K562 (cell line): ENCODE data around the gene CYP4V2. TPM values are rescaled to one million over a fixed set of nuclear protein-coding genes. Genes with fewer than 3 reads are reported as not detected.

Source experiments
- BRF1 ChIP-seq: IDR thresholded peaks from 3 replicates; pipeline ENCODE4 v1.6.1; 2011; ENCODE audit warnings: borderline replicate concordance, mild to moderate bottlenecking; ENCODE audit not compliant: insufficient read length; ENCODE audit errors: extremely low read depth
- FOSL1 ChIP-seq: fragments of 200-800 bp; sonication (Bioruptor generic); conservative IDR thresholded peaks from 2 replicates; pipeline ENCODE4 v1.6.1; 2016; ENCODE audit warnings: missing genetic modification characterization, missing compliant biosample characterization
- NFATC3 ChIP-seq: fragments of 450-650 bp; IDR thresholded peaks from 2 replicates; pipeline ENCODE4 v1.6.1; 2017; ENCODE audit warnings: mild to moderate bottlenecking
- RFX1 ChIP-seq: fragments of 450-650 bp; IDR thresholded peaks from 2 replicates; pipeline ENCODE4 v1.6.1; 2016; ENCODE audit warnings: mild to moderate bottlenecking, moderate library complexity
- SMARCA4 ChIP-seq: fragments of 450-650 bp; IDR thresholded peaks from 2 replicates; pipeline ENCODE4 v1.6.1; 2016
- ZC3H4 ChIP-seq: sonication (generic); formaldehyde crosslinking; IDR thresholded peaks from 2 replicates; pipeline ENCODE4 v1.9.0; 2021; ENCODE audit warnings: missing genetic modification reagents, borderline replicate concordance
- ZFX ChIP-seq: sonication (generic); formaldehyde crosslinking; IDR thresholded peaks from 2 replicates; pipeline ENCODE4 v1.8.0; 2022; ENCODE audit warnings: mild to moderate bottlenecking, missing genetic modification reagents, moderate library complexity
- ZNF347 ChIP-seq: fragments of 450-650 bp; formaldehyde crosslinking; IDR thresholded peaks from 2 replicates; pipeline ENCODE4 v1.4.0; 2020; ENCODE audit warnings: low read depth, mild to moderate bottlenecking, moderate library complexity
- polyA plus RNA-seq, 8 experiments: library from polyadenylated mRNA; depleted of rRNA in 4 of 8; stranded (reverse) in 5 of 8; unstranded in 3 of 8; fragments of >200 nt; fragmentation: Nextera tagmentation in 2 of 8; fragmentation: Illumina TruSeq in 1 of 8; extraction: Ambion mirVana in 2 of 8; extraction: Trizol in 1 of 8; gene quantifications; 2 replicates each; pipeline versions ENCODE4 v1.2.1 to v1.2.3, GENCODE V29; 2011 to 2014; ENCODE audit warnings: inconsistent platforms in 1 of 8, missing spikeins in 1 of 8
- total RNA-seq, 7 experiments: library from RNA; depleted of rRNA in 6 of 7; stranded (reverse); fragments of >200 nt in 6 of 7; fragmentation: Illumina TruSeq in 2 of 7; extraction: Trizol in 2 of 7; gene quantifications; 2 replicates each; pipeline versions ENCODE4 v1.2.1 to v1.2.3, GENCODE V29; 2011 to 2021; ENCODE audit warnings: low replicate concordance in 1 of 7
- TF ChIP-seq, protein P1 (sequence below): sonication (generic); formaldehyde crosslinking; IDR thresholded peaks from 2 replicates; pipeline ENCODE4 v1.8.1; 2023; ENCODE audit warnings: mild to moderate bottlenecking, missing genetic modification reagents
- TF ChIP-seq, protein P2 (sequence below), 2 experiments: fragments of 450-650 bp in 1 of 2; IDR thresholded peaks; 2 replicates each; pipeline ENCODE4 v1.6.1; 2011 to 2017; ENCODE audit warnings: low read depth in 2 of 2, antibody characterized with exemption in 1 of 2, borderline replicate concordance in 1 of 2, low read length in 1 of 2, mild to moderate bottlenecking in 1 of 2, mixed read lengths in 1 of 2; ENCODE audit not compliant: control insufficient read depth in 1 of 2
- TF ChIP-seq, protein P3 (sequence below): IDR thresholded peaks from 2 replicates; pipeline ENCODE4 v1.6.1; 2012; ENCODE audit warnings: low read depth, low read length, improper control_type of control experiment, borderline replicate concordance
- TF ChIP-seq, protein P4 (sequence below): fragments of 250-450 bp; sonication (Bioruptor Pico); IDR thresholded peaks from 2 replicates; pipeline ENCODE4 v1.4.0; 2020; ENCODE audit warnings: mild to moderate bottlenecking, moderate library complexity

Gene CYP4V2
- total and polyA plus RNA-seq, 9 of the 15 experiments (the other 6 are each of a cell fraction or from before 2014, with no cell fraction given), result 1.1 to 8.3 (median 3.9) TPM

DNA sequence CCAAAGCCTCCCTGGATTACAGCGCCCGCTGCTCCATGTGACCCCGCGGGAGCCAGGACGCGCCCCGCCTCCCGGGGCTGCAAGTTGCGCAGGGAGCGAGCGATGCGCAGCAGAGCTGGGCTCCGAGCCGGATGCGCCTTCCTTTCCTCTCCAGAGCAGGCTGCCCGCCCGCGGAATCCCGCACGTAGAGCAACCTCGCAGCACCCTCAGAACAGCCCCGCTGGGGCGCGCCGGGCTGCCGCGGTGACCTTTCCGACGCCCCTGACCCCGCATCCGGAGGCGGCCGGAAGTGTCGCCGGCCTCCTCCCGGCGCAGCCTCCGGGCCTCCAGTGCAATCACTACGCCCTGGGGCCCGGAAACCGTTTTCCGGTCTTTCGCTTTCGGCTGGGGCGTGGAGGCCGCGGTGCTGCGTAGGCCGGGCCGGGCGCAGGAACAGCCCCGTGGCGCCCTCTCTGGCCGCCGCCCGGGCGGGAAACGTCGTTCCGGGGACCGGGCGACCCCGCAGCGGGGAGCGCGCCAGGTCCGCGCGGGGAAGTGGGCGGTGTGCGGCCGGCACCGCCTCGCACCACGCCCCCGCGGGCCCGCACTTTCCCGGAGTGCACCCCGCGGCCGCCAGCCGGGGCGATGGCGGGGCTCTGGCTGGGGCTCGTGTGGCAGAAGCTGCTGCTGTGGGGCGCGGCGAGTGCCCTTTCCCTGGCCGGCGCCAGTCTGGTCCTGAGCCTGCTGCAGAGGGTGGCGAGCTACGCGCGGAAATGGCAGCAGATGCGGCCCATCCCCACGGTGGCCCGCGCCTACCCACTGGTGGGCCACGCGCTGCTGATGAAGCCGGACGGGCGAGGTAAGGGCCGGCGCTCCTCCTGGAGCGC, at the start of gene CYP4V2 (continued):
- 0 out of 2 replicates have a peak, but pooled peaks have one; percentile 32 for TF ChIP-seq FOSL1 (tag)
- TF ChIP-seq ZFX (CRISPR knock-in tag), result peak; percentile 93
- TF ChIP-seq, protein P1, sequence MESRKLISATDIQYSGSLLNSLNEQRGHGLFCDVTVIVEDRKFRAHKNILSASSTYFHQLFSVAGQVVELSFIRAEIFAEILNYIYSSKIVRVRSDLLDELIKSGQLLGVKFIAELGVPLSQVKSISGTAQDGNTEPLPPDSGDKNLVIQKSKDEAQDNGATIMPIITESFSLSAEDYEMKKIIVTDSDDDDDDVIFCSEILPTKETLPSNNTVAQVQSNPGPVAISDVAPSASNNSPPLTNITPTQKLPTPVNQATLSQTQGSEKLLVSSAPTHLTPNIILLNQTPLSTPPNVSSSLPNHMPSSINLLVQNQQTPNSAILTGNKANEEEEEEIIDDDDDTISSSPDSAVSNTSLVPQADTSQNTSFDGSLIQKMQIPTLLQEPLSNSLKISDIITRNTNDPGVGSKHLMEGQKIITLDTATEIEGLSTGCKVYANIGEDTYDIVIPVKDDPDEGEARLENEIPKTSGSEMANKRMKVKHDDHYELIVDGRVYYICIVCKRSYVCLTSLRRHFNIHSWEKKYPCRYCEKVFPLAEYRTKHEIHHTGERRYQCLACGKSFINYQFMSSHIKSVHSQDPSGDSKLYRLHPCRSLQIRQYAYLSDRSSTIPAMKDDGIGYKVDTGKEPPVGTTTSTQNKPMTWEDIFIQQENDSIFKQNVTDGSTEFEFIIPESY (CRISPR knock-in tag), result 0 out of 2 replicates have a peak, but pooled peaks have one; percentile 19
- no peak for TF ChIP-seq BRF1
- TF ChIP-seq, protein P2, sequence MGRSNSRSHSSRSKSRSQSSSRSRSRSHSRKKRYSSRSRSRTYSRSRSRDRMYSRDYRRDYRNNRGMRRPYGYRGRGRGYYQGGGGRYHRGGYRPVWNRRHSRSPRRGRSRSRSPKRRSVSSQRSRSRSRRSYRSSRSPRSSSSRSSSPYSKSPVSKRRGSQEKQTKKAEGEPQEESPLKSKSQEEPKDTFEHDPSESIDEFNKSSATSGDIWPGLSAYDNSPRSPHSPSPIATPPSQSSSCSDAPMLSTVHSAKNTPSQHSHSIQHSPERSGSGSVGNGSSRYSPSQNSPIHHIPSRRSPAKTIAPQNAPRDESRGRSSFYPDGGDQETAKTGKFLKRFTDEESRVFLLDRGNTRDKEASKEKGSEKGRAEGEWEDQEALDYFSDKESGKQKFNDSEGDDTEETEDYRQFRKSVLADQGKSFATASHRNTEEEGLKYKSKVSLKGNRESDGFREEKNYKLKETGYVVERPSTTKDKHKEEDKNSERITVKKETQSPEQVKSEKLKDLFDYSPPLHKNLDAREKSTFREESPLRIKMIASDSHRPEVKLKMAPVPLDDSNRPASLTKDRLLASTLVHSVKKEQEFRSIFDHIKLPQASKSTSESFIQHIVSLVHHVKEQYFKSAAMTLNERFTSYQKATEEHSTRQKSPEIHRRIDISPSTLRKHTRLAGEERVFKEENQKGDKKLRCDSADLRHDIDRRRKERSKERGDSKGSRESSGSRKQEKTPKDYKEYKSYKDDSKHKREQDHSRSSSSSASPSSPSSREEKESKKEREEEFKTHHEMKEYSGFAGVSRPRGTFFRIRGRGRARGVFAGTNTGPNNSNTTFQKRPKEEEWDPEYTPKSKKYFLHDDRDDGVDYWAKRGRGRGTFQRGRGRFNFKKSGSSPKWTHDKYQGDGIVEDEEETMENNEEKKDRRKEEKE (IDR thresholded peaks at IDR 0.05; ENCODE audit: borderline replicate concordance in 1 of 2, control insufficient read depth in 1 of 2, low read depth in 2 of 2, low read length in 1 of 2), result peak in 1 of 2 experiments; percentile 83; a peak in 1 of 4 replicates
- TF ChIP-seq, protein P3, sequence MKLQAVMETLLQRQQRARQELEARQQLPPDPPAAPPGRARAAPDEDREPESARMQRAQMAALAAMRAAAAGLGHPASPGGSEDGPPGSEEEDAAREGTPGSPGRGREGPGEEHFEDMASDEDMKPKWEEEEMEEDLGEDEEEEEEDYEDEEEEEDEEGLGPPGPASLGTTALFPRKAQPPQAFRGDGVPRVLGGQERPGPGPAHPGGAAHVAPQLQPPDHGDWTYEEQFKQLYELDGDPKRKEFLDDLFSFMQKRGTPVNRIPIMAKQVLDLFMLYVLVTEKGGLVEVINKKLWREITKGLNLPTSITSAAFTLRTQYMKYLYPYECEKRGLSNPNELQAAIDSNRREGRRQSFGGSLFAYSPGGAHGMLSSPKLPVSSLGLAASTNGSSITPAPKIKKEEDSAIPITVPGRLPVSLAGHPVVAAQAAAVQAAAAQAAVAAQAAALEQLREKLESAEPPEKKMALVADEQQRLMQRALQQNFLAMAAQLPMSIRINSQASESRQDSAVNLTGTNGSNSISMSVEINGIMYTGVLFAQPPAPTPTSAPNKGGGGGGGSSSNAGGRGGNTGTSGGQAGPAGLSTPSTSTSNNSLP, result no peak
- no peak for TF ChIP-seq SMARCA4
- TF ChIP-seq ZC3H4 (CRISPR knock-in tag), result no peak
- TF ChIP-seq NFATC3, result no peak
- no peak for TF ChIP-seq RFX1
- TF ChIP-seq ZNF347 (CRISPR knock-in tag), result no peak
- TF ChIP-seq, protein P4, sequence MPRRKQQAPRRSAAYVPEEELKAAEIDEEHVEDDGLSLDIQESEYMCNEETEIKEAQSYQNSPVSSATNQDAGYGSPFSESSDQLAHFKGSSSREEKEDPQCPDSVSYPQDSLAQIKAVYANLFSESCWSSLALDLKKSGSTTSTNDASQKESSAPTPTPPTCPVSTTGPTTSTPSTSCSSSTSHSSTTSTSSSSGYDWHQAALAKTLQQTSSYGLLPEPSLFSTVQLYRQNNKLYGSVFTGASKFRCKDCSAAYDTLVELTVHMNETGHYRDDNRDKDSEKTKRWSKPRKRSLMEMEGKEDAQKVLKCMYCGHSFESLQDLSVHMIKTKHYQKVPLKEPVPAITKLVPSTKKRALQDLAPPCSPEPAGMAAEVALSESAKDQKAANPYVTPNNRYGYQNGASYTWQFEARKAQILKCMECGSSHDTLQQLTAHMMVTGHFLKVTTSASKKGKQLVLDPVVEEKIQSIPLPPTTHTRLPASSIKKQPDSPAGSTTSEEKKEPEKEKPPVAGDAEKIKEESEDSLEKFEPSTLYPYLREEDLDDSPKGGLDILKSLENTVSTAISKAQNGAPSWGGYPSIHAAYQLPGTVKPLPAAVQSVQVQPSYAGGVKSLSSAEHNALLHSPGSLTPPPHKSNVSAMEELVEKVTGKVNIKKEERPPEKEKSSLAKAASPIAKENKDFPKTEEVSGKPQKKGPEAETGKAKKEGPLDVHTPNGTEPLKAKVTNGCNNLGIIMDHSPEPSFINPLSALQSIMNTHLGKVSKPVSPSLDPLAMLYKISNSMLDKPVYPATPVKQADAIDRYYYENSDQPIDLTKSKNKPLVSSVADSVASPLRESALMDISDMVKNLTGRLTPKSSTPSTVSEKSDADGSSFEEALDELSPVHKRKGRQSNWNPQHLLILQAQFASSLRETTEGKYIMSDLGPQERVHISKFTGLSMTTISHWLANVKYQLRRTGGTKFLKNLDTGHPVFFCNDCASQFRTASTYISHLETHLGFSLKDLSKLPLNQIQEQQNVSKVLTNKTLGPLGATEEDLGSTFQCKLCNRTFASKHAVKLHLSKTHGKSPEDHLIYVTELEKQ (CRISPR knock-in tag), result no peak
